GM12864 (cell line): ENCODE measurements around the gene LMBR1.
A peak's percentile ranks its signal among the peaks of the same experiment; 100 is the strongest.
"Not testable (repeated sequence)": the region's sequence is repeated elsewhere in the genome, so short reads cannot be mapped to it uniquely, and the experiment has no call there.

Source experiments
- DNase-seq: peaks from one replicate; pipeline ENCODE4 v3.0.0-alpha.2; 2011; ENCODE audit warnings: low read depth
- H3K4me3 ChIP-seq: 2 replicates; pipeline ENCODE4 v1.5.1; 2011; ENCODE audit warnings: mild to moderate bottlenecking, low read depth, low read length, control low read depth
- TF ChIP-seq, protein P1 (sequence below): IDR thresholded peaks from 2 replicates; pipeline ENCODE4 v1.5.1; 2011; ENCODE audit warnings: low read depth, mild to moderate bottlenecking, moderate library complexity, low read length, control low read depth, inconsistent platforms; ENCODE audit errors: missing control alignments

The LMBR1 gene, protein sequence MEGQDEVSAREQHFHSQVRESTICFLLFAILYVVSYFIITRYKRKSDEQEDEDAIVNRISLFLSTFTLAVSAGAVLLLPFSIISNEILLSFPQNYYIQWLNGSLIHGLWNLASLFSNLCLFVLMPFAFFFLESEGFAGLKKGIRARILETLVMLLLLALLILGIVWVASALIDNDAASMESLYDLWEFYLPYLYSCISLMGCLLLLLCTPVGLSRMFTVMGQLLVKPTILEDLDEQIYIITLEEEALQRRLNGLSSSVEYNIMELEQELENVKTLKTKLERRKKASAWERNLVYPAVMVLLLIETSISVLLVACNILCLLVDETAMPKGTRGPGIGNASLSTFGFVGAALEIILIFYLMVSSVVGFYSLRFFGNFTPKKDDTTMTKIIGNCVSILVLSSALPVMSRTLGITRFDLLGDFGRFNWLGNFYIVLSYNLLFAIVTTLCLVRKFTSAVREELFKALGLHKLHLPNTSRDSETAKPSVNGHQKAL

DNA sequence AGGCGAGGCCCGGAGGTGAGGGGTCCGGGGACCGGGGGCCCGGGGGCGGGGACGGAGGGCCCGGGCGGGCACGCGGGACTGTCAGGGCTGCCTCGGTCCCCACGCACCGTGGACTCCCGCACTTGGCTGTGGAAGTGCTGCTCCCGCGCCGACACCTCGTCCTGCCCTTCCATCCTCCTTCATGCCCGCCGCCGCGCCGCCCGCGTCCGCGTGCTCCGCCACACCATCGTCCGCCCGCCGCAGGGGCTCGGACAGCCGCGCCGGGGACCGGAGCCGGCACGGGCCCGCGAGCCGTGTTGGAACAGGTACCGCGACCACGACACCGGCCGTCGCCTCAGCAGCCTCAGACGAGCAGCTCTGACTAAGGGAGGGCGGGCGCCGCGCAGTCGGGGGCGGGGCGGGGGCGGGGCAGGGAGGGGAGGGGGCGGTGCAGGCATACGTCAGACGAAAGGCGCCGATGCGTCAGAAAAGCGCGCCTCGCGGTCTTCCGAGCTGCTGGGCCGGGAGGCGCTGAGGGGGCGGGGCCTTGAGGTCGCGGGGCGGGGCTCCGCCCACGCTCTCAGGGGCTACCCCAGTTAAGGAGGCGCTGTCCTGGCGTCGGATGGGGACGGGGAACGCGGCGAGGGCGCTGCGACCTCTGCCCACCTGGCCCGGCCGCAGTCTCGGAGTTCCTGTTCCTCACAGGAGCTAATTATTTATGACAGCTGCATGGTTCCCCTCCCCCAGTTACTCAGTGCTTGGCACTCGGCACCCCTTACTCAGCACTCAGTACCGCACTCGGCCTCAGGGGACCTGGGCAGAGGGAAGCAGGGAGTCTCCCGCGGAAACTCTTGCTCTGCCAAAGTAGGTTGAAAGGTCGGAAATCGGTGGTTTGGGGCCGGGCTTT, at the start of gene LMBR1:
Gene LMBR1 (minus strand): TSS at position 363 of the 886 bp plus-strand sequence. CDS start 190 bp downstream, at position 173.
- H3K4me3 ChIP-seq: peak within 1 kb of the TSS; percentile 94
- DNase-seq: peak; percentile 84

DNA sequence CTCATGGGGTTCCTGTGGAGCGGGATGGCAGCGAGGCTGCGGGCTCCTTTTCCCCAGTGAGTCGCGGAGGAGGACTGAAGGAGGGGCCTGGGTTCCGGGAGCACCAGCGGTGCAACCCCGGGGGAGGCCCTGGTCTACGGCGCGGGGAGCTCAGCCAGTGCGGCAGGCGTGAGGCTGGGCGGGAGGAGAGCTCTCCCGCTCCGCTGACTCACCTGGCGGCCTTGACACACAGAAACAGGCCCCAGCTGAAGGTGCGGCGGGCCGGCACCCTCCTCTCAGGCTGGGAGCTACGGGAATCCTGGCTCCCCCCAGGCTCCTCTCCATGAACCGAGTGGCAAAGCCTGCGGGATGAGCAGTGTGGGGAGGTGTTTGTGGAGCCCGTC, 49.7 kb upstream of the LMBR1 start:
- TF ChIP-seq, protein P1, sequence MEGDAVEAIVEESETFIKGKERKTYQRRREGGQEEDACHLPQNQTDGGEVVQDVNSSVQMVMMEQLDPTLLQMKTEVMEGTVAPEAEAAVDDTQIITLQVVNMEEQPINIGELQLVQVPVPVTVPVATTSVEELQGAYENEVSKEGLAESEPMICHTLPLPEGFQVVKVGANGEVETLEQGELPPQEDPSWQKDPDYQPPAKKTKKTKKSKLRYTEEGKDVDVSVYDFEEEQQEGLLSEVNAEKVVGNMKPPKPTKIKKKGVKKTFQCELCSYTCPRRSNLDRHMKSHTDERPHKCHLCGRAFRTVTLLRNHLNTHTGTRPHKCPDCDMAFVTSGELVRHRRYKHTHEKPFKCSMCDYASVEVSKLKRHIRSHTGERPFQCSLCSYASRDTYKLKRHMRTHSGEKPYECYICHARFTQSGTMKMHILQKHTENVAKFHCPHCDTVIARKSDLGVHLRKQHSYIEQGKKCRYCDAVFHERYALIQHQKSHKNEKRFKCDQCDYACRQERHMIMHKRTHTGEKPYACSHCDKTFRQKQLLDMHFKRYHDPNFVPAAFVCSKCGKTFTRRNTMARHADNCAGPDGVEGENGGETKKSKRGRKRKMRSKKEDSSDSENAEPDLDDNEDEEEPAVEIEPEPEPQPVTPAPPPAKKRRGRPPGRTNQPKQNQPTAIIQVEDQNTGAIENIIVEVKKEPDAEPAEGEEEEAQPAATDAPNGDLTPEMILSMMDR: no peak
- H3K4me3 ChIP-seq: peak overlapping the region; percentile 28
- DNase-seq: no peak

More for the DNA sequence above, at the start of gene LMBR1:
- TF ChIP-seq, protein P1: peak; percentile 65

DNA sequence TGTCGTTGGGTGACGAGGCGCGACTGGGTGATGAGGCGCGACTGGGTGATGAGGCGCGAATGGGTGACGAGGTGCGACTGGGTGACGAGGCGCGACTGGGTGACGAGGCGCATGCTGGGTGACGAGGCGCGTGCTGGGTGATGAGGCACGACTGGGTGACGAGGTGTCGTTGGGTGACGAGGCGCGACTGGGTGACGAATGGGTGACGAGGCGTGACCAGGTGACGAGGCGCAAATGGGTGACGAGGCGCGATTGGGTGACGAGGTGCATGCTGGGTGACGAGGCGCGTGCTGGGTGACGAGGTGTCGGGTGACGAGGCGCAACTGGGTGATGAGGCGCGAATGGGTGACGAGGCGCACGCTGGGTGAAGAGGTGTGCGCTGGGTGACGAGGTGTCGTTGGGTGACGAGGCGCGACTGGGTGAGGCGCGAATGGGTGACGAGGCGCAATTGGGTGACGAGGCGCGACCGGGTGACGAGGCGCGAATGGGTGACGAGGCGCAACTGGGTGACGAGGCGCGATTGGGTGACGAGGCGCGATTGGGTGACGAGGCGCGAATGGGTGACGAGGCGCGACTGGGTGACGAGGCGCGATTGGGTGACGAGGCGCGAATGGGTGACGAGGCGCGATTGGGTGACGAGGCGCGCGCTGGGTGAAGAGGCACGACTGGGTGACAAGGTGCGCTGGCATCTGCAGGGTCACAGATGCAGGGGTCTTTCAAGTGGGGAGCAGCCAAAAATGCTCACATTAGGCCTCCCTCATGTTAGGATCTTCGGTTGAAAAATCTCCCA, 48.6 kb upstream of the LMBR1 start:
- TF ChIP-seq, protein P1: no peak
- no peak for DNase-seq

DNA sequence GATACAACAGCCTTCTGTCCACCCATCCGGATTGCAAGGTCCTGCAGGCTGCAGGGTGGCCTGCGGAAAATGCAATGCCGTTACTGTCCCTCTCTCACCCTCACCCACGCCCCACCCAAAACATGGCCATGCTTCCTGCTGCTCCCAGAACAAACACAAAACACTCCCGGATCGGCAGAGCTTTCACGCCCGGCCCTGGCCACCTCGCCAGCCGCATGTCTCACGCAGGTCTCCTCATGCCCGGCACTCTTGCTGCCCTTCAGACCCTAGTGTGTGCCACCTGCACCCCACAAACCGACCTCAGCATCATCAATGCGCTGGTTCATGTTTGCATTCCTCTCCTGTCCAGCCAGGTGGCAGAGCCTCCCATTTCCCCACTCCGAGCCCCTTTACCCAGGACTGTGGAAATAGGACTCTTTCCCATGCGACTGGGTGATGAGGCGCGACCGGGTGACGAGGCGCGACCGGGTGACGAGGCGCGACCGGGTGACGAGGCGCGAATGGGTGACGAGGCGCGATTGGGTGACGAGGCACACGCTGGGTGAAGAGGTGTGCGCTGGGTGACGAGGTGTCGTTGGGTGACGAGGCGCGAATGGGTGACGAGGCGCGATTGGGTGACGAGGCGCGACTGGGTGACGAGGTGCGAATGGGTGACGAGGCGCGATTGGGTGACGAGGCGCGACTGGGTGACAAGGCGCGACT, 47.6 kb upstream of the LMBR1 start:
- H3K4me3 ChIP-seq: no peak overlapping the region
- TF ChIP-seq, protein P1: no peak
- DNase-seq: no peak

More for the DNA sequence above, 48.6 kb upstream of the LMBR1 start:
- H3K4me3 ChIP-seq: no peak overlapping the region

DNA sequence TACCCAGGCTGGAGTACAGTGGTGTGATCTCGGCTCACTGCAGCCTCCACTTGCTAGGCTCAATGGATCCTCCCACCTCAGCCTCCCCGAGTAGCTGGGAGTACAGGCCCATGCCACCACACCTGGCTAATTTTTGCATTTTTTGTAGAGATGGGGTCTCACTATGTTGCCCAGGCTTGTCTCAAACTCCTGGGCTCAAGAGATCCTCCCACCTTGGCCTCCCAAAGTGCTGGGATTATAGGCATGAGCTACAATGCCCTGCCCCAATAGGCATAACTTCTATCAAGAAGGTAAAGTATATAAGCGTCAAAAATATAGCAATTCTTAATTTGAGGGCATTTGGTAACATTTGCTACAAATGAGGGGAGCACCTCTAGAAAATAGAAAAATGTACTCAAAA, 43.8 kb upstream of the LMBR1 start:
- H3K4me3 ChIP-seq, DNase-seq: not testable (repeated sequence)

DNA sequence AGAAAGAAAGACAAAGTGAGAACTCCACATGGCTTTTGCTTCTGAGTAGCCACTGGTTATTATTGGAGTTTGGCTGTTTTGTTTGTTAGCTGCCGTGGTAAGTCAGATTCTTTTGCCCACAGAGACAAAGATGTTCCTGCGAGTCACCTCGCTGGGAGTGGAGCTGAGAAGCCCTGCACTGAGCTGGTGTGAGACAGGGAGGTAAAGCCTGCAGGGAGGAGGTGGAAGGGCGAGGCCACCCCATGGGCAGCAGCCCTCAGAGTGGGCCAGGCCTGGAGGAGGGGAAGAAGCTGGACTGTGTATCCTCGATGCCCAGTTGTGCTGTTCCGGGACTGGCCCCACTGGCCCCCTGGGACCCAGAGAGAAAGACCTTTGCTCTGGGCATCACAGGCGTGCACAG, 42.3 kb upstream of the LMBR1 start:
- H3K4me3 ChIP-seq: no peak overlapping the region
- TF ChIP-seq, protein P1: no peak
- DNase-seq: no peak
